Smooth muscle cell (in vitro differentiated cells): Measurements from ENCODE around the gene ZNF865. TPM values are rescaled to one million over a fixed set of nuclear protein-coding genes. Genes with fewer than 3 reads are reported as not detected.

Source experiments
- DNase-seq: peaks from one replicate; lab custom pipeline; 2025; ENCODE audit not compliant: unreplicated experiment; lab: John Stamatoyannopoulos, UW
- H2AFZ ChIP-seq: fragments of 200-600 bp; sonication (generic); 2 replicates; pipeline ENCODE4 v1.6.0; 2016; ENCODE audit warnings: antibody characterized with exemption, low read depth, mild to moderate bottlenecking
- H3F3A ChIP-seq: fragments of 200-600 bp; sonication (generic); 2 replicates; pipeline ENCODE4 v1.6.0; 2017; ENCODE audit warnings: antibody characterized with exemption, low read depth
- H3K27ac ChIP-seq: fragments of 200-600 bp; sonication (generic); 2 replicates; pipeline ENCODE4 v1.5.1; 2016; ENCODE audit warnings: low read depth, mild to moderate bottlenecking
- H3K27me3 ChIP-seq: fragments of 200-600 bp; sonication (generic); 2 replicates; pipeline ENCODE4 v1.6.1; 2016; ENCODE audit warnings: low read depth, mild to moderate bottlenecking
- H3K36me3 ChIP-seq: fragments of 200-600 bp; sonication (generic); 2 replicates; pipeline ENCODE4 v1.5.1; 2016; ENCODE audit warnings: low read depth
- H3K4me1 ChIP-seq: fragments of 200-600 bp; sonication (generic); 2 replicates; pipeline ENCODE4 v1.5.1; 2016; ENCODE audit warnings: low read depth
- H3K4me2 ChIP-seq: fragments of 200-600 bp; sonication (generic); 2 replicates; pipeline ENCODE4 v1.6.0; 2016; ENCODE audit warnings: mild to moderate bottlenecking
- H3K4me3 ChIP-seq: fragments of 200-600 bp; sonication (generic); 2 replicates; pipeline ENCODE4 v1.5.1; 2016; ENCODE audit warnings: mild to moderate bottlenecking
- H3K79me2 ChIP-seq: fragments of 200-600 bp; sonication (generic); 2 replicates; pipeline ENCODE4 v1.6.0; 2016; ENCODE audit warnings: low read depth, mild to moderate bottlenecking
- H3K9ac ChIP-seq: fragments of 200-600 bp; sonication (generic); 2 replicates; pipeline ENCODE4 v1.6.0; 2016; ENCODE audit warnings: low read depth
- H3K9me3 ChIP-seq: fragments of 200-600 bp; sonication (generic); replicated peaks from 2 replicates; pipeline ENCODE4 v1.5.1; 2016; ENCODE audit warnings: low read depth
- H4K20me1 ChIP-seq: fragments of 200-600 bp; sonication (generic); 2 replicates; pipeline ENCODE4 v1.6.0; 2016; ENCODE audit warnings: low read depth
- CTCF ChIP-seq: fragments of 200-600 bp; sonication (generic); IDR thresholded peaks from 2 replicates; pipeline ENCODE4 v1.5.1; 2017; ENCODE audit warnings: borderline replicate concordance, mild to moderate bottlenecking, antibody characterized with exemption; ENCODE audit not compliant: insufficient read depth, poor library complexity, severe bottlenecking
- WGBS: methylation state at CpG from one replicate; pipeline ENCODE4 v1.1.7; 2016; ENCODE audit warnings: low lambda C conversion rate; 5-methylcytosine and 5-hydroxymethylcytosine counted together
- polyA plus RNA-seq: library from polyadenylated mRNA; unstranded; fragments of >200 nt; fragmentation: Nextera tagmentation; extraction: Ambion mirVana; gene quantifications from 2 replicates; pipeline ENCODE4 v1.2.1, GENCODE V29; 2016
- total RNA-seq: library from RNA; depleted of rRNA; stranded (reverse); fragments of >200 nt; gene quantifications from 2 replicates; pipeline ENCODE4 v1.2.3, GENCODE V29; 2014

Gene ZNF865
- total and polyA plus RNA-seq, 2 experiments from 2014 or later: 1.2 to 3.8 TPM

GRCh38 chr19:55632463-55632834 lies 27.0 kb downstream of the ZNF865 start:
- peaks cover 8% of the 10 kb centered on the region for H3K4me1 ChIP-seq
- no peaks in the 10 kb centered on the region for H3K27me3 ChIP-seq
- H4K20me1 ChIP-seq: no peaks in the 10 kb centered on the region
- 38% methylated on average over 3 of the region's 3 CpGs for WGBS
- H3F3A ChIP-seq: peaks cover 10% of the 10 kb centered on the region
- DNase-seq: peak; percentile 56
- no peak overlapping the region for H3K4me2 ChIP-seq
- peaks cover 24% of the 10 kb centered on the region for H3K79me2 ChIP-seq
- H3K9ac ChIP-seq: no peak overlapping the region
- no peaks in the 10 kb centered on the region for H3K9me3 ChIP-seq
- no peaks in the 10 kb centered on the region for H3K36me3 ChIP-seq
- no peak overlapping the region for H3K27ac ChIP-seq
- no peak overlapping the region for H3K4me3 ChIP-seq
- TF ChIP-seq CTCF: peak; percentile 79
- peak overlapping the region; percentile 90 for H2AFZ ChIP-seq

- Histone ChIP-seq H3K9ac (no peak overlapping the region), H3K79me2 (peaks cover 36% of the 10 kb centered on the region), H3K9me3 (no peaks in the 10 kb centered on the region), H3K4me2 (no peak overlapping the region), H3K4me1 (peaks cover 8% of the 10 kb centered on the region), H3F3A (peaks cover 15% of the 10 kb centered on the region), H3K36me3 (no peaks in the 10 kb centered on the region), H4K20me1 (no peaks in the 10 kb centered on the region), H3K27ac (no peak overlapping the region), H3K4me3 (no peak overlapping the region), H2AFZ (peak overlapping the region; percentile 41), H3K27me3 (no peaks in the 10 kb centered on the region)
- 86% methylated on average over 8 of the region's 8 CpGs for WGBS
- TF ChIP-seq CTCF: no peak
- DNase-seq: no peak
Measured at GRCh38 chr19:55633861-55634260, 28.4 kb downstream of the ZNF865 start.

GRCh38 chr19:55635334-55635717 lies 29.9 kb downstream of the ZNF865 start:
- Histone ChIP-seq H2AFZ (no peak overlapping the region), H3K9me3 (no peaks in the 10 kb centered on the region), H3F3A (peaks cover 18% of the 10 kb centered on the region), H3K9ac (peak overlapping the region; percentile 95), H3K36me3 (no peaks in the 10 kb centered on the region), H3K4me3 (peak overlapping the region; percentile 87), H3K4me1 (peaks cover 8% of the 10 kb centered on the region), H4K20me1 (no peaks in the 10 kb centered on the region), H3K79me2 (peaks cover 41% of the 10 kb centered on the region), H3K27me3 (no peaks in the 10 kb centered on the region), H3K4me2 (peak overlapping the region; percentile 90), H3K27ac (peak overlapping the region; percentile 91)
- no peak for DNase-seq
- no peak for TF ChIP-seq CTCF
- WGBS: 17% methylated on average over 9 of the region's 9 CpGs

- peak overlapping the region; percentile 90 for H3K4me2 ChIP-seq
- TF ChIP-seq CTCF: no peak
- H3K4me1 ChIP-seq: peaks cover 12% of the 10 kb centered on the region
- H2AFZ ChIP-seq: no peak overlapping the region
- peaks cover 41% of the 10 kb centered on the region for H3K79me2 ChIP-seq
- DNase-seq: no peak
- no peaks in the 10 kb centered on the region for H3K9me3 ChIP-seq
- H3K9ac ChIP-seq: peak overlapping the region; percentile 95
- 80% methylated on average over 7 of the region's 7 CpGs for WGBS
- H3K27ac ChIP-seq: peak overlapping the region; percentile 91
- H4K20me1 ChIP-seq: no peaks in the 10 kb centered on the region
- H3K27me3 ChIP-seq: no peaks in the 10 kb centered on the region
- peaks cover 18% of the 10 kb centered on the region for H3F3A ChIP-seq
- H3K4me3 ChIP-seq: peak overlapping the region; percentile 87
- no peaks in the 10 kb centered on the region for H3K36me3 ChIP-seq
Measured at GRCh38 chr19:55635856-55636440, 30.5 kb downstream of the ZNF865 start.
